Mucosa of descending colon (tissue), 3 donors: ENCODE measurements around the gene HBE1. TPM values are rescaled to one million over a fixed set of nuclear protein-coding genes. Genes with fewer than 3 reads are reported as not detected.
"Not testable (repeated sequence)": the region's sequence is repeated elsewhere in the genome, so short reads cannot be mapped to it uniquely, and the experiment has no call there.

Experiments used
- ATAC-seq: fragments of 200-7000 bp; cut with Tn5 transposase; one replicate; pipeline ENCODE4 v1.9.1; 2020; ENCODE audit warnings: mild to moderate bottlenecking, moderate library complexity
- DNase-seq, 3 donors: peaks; one replicate each; pipeline ENCODE4 v3.0.0-alpha.2; 2020
- H3K36me3 ChIP-seq: fragments of 200-600 bp; one replicate; pipeline ENCODE4 v1.8.0; 2021; ENCODE audit warnings: low read depth, mild to moderate bottlenecking
- H3K4me1 ChIP-seq: fragments of 200-600 bp; one replicate; pipeline ENCODE4 v1.8.0; 2021; ENCODE audit warnings: low read depth, mild to moderate bottlenecking
- H3K4me3 ChIP-seq: fragments of 200-600 bp; one replicate; pipeline ENCODE4 v1.8.0; 2021; ENCODE audit warnings: mild to moderate bottlenecking
- H3K9me3 ChIP-seq: fragments of 200-600 bp; one replicate; pipeline ENCODE4 v1.8.0; 2021; ENCODE audit warnings: mild to moderate bottlenecking
- CTCF ChIP-seq: fragments of 200-600 bp; IDR thresholded peaks from one replicate; pipeline ENCODE4 v1.8.0; 2022; ENCODE audit warnings: antibody characterized with exemption, mild to moderate bottlenecking
- intact Hi-C, 2 donors: fragments of 100-400 bp; cut with DNase I in 1 of 2; cut with micrococcal nuclease in 1 of 2; formaldehyde crosslinking; loops; one replicate each; pipeline versions ENCODE4 v1.11.0 to v1.11.1; 2022; cut with DNase I, micrococcal nuclease
- total RNA-seq, 3 donors: library from RNA; stranded (reverse); fragmentation: NEBNext Ultra II Directional in 2 of 3; extraction: Animal tissue kit (Norgen Biotek cat#: 25700) in 2 of 3; gene quantifications; one replicate each; pipeline versions ENCODE4 v1.2.1 to v1.2.4, GENCODE V29; 2021 to 2023
- donor health status: DM: no; HTN: no; CAD: no; lungs with moderate emphysema.
- donor health status: DM: no; HTN: no; CAD: no.
- donor health status: DM: no; HTN: yes; CAD: no.

The HBE1 gene
- total RNA-seq, 3 donors from 2014 or later, result not detected

- no peak for TF ChIP-seq CTCF
- intact Hi-C loops, result no loop called here
- no peaks in the 10 kb centered on the region for H3K4me1 ChIP-seq
- H3K9me3 ChIP-seq, result no peaks in the 10 kb centered on the region
- H3K4me3 ChIP-seq, result no peak overlapping the region
- no peaks in the 10 kb centered on the region for H3K36me3 ChIP-seq
- ATAC-seq (no peak), DNase-seq (no peak)
Observed at GRCh38 chr11:5267033-5267563, 2.6 kb downstream of the HBE1 start.

DNA sequence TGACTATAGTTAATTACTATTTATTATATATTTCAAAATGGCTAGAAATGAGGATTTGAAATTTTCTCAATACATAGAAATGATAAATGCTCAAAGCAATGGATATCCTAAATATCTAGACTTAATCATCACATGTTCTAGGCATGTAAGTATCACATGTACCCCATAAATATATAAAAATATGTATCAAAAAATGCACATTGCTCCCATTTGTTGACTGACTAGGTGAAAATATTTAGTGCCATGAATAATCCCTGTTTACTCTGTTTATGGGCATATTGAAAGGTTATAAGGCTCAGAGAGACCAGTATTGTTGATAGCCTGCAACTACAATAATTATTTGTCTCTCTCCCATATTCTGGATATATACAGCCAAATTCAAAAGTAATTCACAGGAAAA is 3.1 kb downstream of the HBE1 start:
- no peak for ATAC-seq
- no peak for TF ChIP-seq CTCF

GRCh38 chr11:5265832-5266231 is 3.9 kb downstream of the HBE1 start:
- Histone ChIP-seq H3K4me1 (no peaks in the 10 kb centered on the region), H3K4me3 (no peak overlapping the region), H3K36me3 (no peaks in the 10 kb centered on the region), H3K9me3 (no peaks in the 10 kb centered on the region)
- intact Hi-C loops, result no loop called here
- ATAC-seq (no peak), DNase-seq (no peak)
- no peak for TF ChIP-seq CTCF

More for the DNA sequence above, 3.1 kb downstream of the HBE1 start:
- Histone ChIP-seq H3K4me3 (no peak overlapping the region), H3K36me3 (no peaks in the 10 kb centered on the region), H3K4me1 (no peaks in the 10 kb centered on the region), H3K9me3 (no peaks in the 10 kb centered on the region)
- no peak for DNase-seq
- intact Hi-C loops, result no loop called here

GRCh38 chr11:5258543-5259262 is 11.0 kb downstream of the HBE1 start:
- H3K4me1 ChIP-seq, result no peaks in the 10 kb centered on the region
- no peak overlapping the region for H3K4me3 ChIP-seq
- ATAC-seq (no peak), DNase-seq (no peak)
- no peaks in the 10 kb centered on the region for H3K9me3 ChIP-seq
- TF ChIP-seq CTCF, result no peak
- H3K36me3 ChIP-seq, result no peaks in the 10 kb centered on the region
- intact Hi-C loops, result no loop called here

GRCh38 chr11:5257296-5257695 is 12.4 kb downstream of the HBE1 start:
- Histone ChIP-seq H3K4me1 (no peaks in the 10 kb centered on the region), H3K9me3 (no peaks in the 10 kb centered on the region), H3K4me3 (no peak overlapping the region), H3K36me3 (no peaks in the 10 kb centered on the region)
- ATAC-seq (no peak), DNase-seq (no peak)
- TF ChIP-seq CTCF, result no peak
- intact Hi-C loops, result no loop called here

DNA sequence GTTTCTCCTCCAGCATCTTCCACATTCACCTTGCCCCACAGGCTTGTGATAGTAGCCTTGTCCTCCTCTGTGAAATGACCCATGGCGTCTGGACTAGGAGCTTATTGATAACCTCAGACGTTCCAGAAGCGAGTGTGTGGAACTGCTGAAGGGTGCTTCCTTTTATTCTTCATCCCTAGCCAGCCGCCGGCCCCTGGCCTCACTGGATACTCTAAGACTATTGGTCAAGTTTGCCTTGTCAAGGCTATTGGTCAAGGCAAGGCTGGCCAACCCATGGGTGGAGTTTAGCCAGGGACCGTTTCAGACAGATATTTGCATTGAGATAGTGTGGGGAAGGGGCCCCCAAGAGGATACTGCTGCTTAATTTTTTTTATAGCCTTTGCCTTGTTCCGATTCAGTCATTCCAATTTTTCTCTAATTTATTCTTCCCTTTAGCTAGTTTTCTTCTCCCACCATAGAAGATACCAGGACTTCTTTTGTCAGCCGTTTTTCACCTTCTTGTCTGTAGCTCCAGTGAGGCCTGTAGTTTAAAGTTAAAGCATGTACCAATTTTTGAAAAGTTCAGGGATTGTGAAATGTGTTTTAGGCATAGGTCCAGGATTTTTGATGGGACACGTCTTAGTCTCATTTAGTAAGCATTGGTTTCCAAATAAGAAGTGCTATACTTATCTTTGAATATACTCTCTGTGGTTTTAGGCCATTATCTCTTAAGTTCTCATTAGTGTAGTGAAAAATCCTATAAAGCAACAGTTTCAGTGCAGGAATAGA is 14.9 kb downstream of the HBE1 start, which contains the start of gene HBG2:
Gene HBG2 (minus strand): TSS at position 136 of the 768 bp plus-strand sequence. CDS start 53 bp downstream, at position 83.
- ATAC-seq, H3K36me3 ChIP-seq, H3K4me1 ChIP-seq, intact Hi-C loops, H3K4me3 ChIP-seq, H3K9me3 ChIP-seq, DNase-seq: not testable (repeated sequence)

- H3K9me3 ChIP-seq, DNase-seq, intact Hi-C loops, H3K4me1 ChIP-seq, H3K36me3 ChIP-seq, H3K4me3 ChIP-seq, ATAC-seq: not testable (repeated sequence)
Observed at GRCh38 chr11:5254023-5254422, 15.7 kb downstream of the HBE1 start.

GRCh38 chr11:5253440-5253839 is 16.3 kb downstream of the HBE1 start:
- H3K4me3 ChIP-seq, DNase-seq, H3K36me3 ChIP-seq, H3K9me3 ChIP-seq, intact Hi-C loops, H3K4me1 ChIP-seq, ATAC-seq: not testable (repeated sequence)
